ENCODE data around the gene WDTC1. TPM values are rescaled to one million over a fixed set of nuclear protein-coding genes. Genes with fewer than 3 reads are reported as not detected.

The WDTC1 gene
- total and polyA plus RNA-seq, 2 of the 8 experiments (the other 6 are each of a cell fraction or from before 2014, with no cell fraction given), result 7.5 to 18.7 TPM

GRCh38 chr1:27300341-27301051, 66.1 kb downstream of the WDTC1 start (continued):
- no peak for TF ChIP-seq ZNF274 (IDR thresholded peaks at IDR 0.05; ENCODE audit: borderline replicate concordance, extremely low read depth, low read length)
- no peak for TF ChIP-seq SIX5 (IDR thresholded peaks at IDR 0.05; ENCODE audit: low read depth, low read length)
- no peak for TF ChIP-seq BCL11A (IDR thresholded peaks at IDR 0.05; ENCODE audit: low read depth in 2 of 2, low read length in 2 of 2)
- TF ChIP-seq POU5F1 (IDR thresholded peaks at IDR 0.05; ENCODE audit: low read depth, low read length), result no peak
- no peak for TF ChIP-seq MAFK (IDR thresholded peaks at IDR 0.05; ENCODE audit: low read depth, low read length)
- no peak for TF ChIP-seq EZH2 (IDR thresholded peaks at IDR 0.05; ENCODE audit: low read depth, low read length, severe bottlenecking)
- no peak for TF ChIP-seq USF2 (IDR thresholded peaks at IDR 0.05; ENCODE audit: low read length)
- no peak for TF ChIP-seq TBP (IDR thresholded peaks at IDR 0.05; ENCODE audit: low read depth, low read length)
- TF ChIP-seq CHD2 (IDR thresholded peaks at IDR 0.05; ENCODE audit: low read length), result no peak
- peak; percentile 99 to 100 for TF ChIP-seq RAD21 (IDR thresholded peaks at IDR 0.05 in 1 of 2, conservative IDR thresholded peaks at IDR 0.05 in 1 of 2; ENCODE audit: low read depth in 2 of 2, low read length in 2 of 2)
- no peak for TF ChIP-seq KDM5A (IDR thresholded peaks at IDR 0.05; ENCODE audit: low read length)
- no peak for TF ChIP-seq ASH2L (IDR thresholded peaks at IDR 0.05; ENCODE audit: low read length)
- TF ChIP-seq HDAC2 (IDR thresholded peaks at IDR 0.05; ENCODE audit: borderline replicate concordance in 1 of 2, low read depth in 2 of 2, low read length in 2 of 2), result no peak
- no peak for TF ChIP-seq BRCA1 (IDR thresholded peaks at IDR 0.05; ENCODE audit: low read depth, low read length)
- TF ChIP-seq SP1 (IDR thresholded peaks at IDR 0.05; ENCODE audit: low read depth, low read length), result no peak
- TF ChIP-seq POLR2A (IDR thresholded peaks at IDR 0.05; ENCODE audit: control extremely low read depth in 1 of 2, low read depth in 2 of 2, low read length in 2 of 2), result no peak
- TF ChIP-seq JUND (IDR thresholded peaks at IDR 0.05; ENCODE audit: low read length), result 0 out of 2 replicates have a peak, but pooled peaks have one; percentile 10
- TF ChIP-seq TEAD4 (IDR thresholded peaks at IDR 0.05; ENCODE audit: low read depth, low read length), result no peak
- no peak for TF ChIP-seq GABPA (IDR thresholded peaks at IDR 0.05; ENCODE audit: borderline replicate concordance, insufficient read depth, low read length)
- TF ChIP-seq RXRA (IDR thresholded peaks at IDR 0.05; ENCODE audit: insufficient read depth, low read depth, low read length), result no peak
- no peak for TF ChIP-seq RNF2 (IDR thresholded peaks at IDR 0.05; ENCODE audit: borderline replicate concordance, low read depth, low read length, missing control alignments, poor library complexity, severe bottlenecking)
